Esophagus (tissue), 2 donors: ENCODE data around the gene SF3B3. TPM values are rescaled to one million over a fixed set of nuclear protein-coding genes. Genes with fewer than 3 reads are reported as not detected.
"Not testable (repeated sequence)": the region's sequence is repeated elsewhere in the genome, so short reads cannot be mapped to it uniquely, and the experiment has no call there.

ENCODE experiments used
- H3K27ac ChIP-seq, 2 donors: one replicate each; pipeline ENCODE4 v1.5.1; 2013; ENCODE audit warnings: low read depth in 2 of 2, mild to moderate bottlenecking in 2 of 2, inconsistent platforms in 1 of 2, low read length in 1 of 2, moderate library complexity in 1 of 2
- H3K27me3 ChIP-seq, 2 donors: one replicate each; pipeline ENCODE4 v1.6.1; 2013; ENCODE audit warnings: low read length in 2 of 2, control low read depth in 1 of 2, mild to moderate bottlenecking in 1 of 2; ENCODE audit not compliant: insufficient read depth in 2 of 2, control insufficient read depth in 1 of 2
- H3K36me3 ChIP-seq, 2 donors: one replicate each; pipeline ENCODE4 v1.6.1; 2013; ENCODE audit warnings: low read length in 1 of 2; ENCODE audit not compliant: control insufficient read depth in 2 of 2, insufficient read depth in 2 of 2
- H3K4me1 ChIP-seq, 2 donors: one replicate each; pipeline ENCODE4 v1.6.1; 2013; ENCODE audit warnings: low read length in 1 of 2; ENCODE audit not compliant: control insufficient read depth in 2 of 2, insufficient read depth in 2 of 2
- H3K4me3 ChIP-seq, 2 donors: one replicate each; pipeline ENCODE4 v1.5.1; 2013; ENCODE audit warnings: low read length in 2 of 2, mild to moderate bottlenecking in 2 of 2, low read depth in 1 of 2, moderate library complexity in 1 of 2
- H3K9me3 ChIP-seq, 2 donors: one replicate each; pipeline ENCODE4 v1.6.1; 2013; ENCODE audit warnings: mild to moderate bottlenecking in 2 of 2, low read depth in 1 of 2, low read length in 1 of 2, moderate library complexity in 1 of 2; ENCODE audit not compliant: control insufficient read depth in 2 of 2, insufficient read depth in 1 of 2
- WGBS, 2 donors: extraction: QIAGEN DNeasy Blood & Tissue Kit; methylation state at CpG; one replicate each; pipeline ENCODE4 v1.1.7; 2013; 5-methylcytosine and 5-hydroxymethylcytosine counted together
- polyA plus RNA-seq, 2 donors: library from polyadenylated mRNA; stranded (reverse); fragments of 200-250 nt; gene quantifications; one replicate each; pipeline ENCODE4 v1.2.3, GENCODE V29; 2013
- donor health status: healthy with polysubstance abuse.
- donor health status: Bipolar disorder and iron deficiency.

The SF3B3 gene
- polyA plus RNA-seq, 2 donors: 114 to 129 TPM

DNA sequence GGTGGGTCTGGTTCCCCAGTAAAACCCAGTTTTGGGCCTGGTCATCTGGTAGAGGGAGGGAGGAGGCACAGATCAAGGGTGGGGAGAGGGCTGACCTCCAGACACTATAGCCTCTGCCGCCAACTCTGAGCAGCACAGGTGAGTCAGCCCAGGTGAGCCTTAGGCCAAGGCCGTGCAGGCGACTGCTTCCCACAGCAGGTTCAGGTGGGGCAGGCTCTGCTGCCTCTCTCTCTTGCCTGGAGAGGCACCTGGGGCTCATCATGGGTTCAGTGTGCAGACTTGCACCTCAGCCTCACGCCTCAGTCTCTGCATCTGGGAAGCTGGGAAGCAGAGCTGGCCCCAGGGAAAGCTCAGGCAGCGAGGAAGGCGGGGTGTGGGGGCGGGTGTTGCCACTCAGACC lies 84.9 kb downstream of the SF3B3 start:
- H3K36me3 ChIP-seq: peaks cover 0 to 2% of the 10 kb centered on the region in 2 donors
- WGBS, 2 donors: 58 to 59% methylated on average over 7 of the region's 7 CpGs
- H3K9me3 ChIP-seq: no peaks in the 10 kb centered on the region
- H3K27me3 ChIP-seq: no peaks in the 10 kb centered on the region
- peaks cover 0 to 12% of the 10 kb centered on the region in 2 donors for H3K4me1 ChIP-seq
- H3K27ac ChIP-seq: peak overlapping the region; percentile 22 to 81
- no peak overlapping the region for H3K4me3 ChIP-seq

DNA sequence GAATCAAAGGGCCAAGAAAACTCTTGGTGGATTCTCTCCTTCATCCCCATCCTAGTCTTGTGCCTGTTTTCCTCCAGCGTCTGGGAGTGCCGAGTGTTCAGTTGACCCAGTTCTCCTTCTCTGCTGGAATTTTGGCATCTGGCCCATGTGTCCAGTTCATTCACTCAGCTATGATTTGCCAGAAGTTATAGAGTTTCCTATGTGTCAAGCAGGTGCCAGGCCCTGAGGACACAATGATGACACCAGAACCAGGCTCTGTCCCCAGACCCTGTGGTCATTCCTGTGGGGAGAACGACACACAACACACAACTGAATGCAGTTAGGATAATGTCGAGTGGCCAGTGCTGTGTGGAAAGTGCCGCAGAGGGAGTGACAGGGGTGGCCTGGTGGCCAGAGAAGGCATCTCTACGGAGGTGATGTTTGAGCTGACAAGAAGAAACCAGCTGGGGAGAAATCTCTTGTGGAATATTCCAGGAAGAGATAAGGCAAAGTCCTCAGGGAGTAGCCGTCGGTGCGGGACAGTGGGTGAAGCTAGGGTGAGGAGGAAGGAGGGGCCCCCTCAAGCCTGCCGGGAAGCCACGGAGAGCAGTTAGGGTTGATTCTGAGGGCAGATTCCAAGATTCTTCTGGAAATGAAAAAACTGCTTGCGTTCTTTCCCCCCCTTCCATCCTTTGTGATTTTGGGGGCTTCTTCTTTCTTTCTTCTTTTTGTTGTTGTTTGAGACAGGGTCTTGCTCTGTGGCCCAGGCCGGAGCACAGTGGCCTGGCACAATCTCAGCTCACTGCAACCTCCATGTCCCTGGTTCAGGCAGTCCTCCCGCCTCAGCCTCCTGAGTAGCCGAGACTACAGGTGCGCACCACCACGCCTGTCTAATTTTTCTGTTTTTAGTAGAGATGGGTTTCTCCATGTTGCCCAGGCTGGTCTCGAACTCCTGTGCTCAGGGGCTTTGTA lies 86.9 kb downstream of the SF3B3 start:
- Histone ChIP-seq H3K9me3 (no peaks in the 10 kb centered on the region), H3K4me1 (peaks cover 0 to 12% of the 10 kb centered on the region in 2 donors), H3K27me3 (no peaks in the 10 kb centered on the region), H3K27ac (no peak overlapping the region), H3K36me3 (peaks cover 0 to 2% of the 10 kb centered on the region in 2 donors), H3K4me3 (no peak overlapping the region)
- WGBS, 2 donors: 73 to 82% methylated on average over 18 of the region's 18 CpGs

DNA sequence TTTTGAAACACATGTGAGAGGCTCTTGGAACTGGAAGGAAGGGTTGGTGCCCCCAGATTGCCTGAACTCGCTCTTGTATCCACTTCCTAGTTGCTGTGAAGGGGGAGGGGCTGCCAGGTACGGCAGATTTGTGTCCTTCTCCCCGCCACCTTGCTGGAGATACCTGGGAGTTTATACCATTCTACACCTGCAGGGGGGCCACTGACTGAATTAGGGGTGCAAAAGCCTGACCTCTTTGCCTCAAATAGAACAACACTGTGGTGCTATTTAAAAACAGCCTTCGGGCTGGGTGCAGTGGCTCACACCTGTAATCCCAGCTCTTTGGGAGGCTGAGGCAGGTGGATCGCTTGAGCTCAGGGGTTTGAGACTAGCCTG lies 87.6 kb downstream of the SF3B3 start:
- no peaks in the 10 kb centered on the region for H3K9me3 ChIP-seq
- 89 to 91% methylated on average over 5 of the region's 5 CpGs for WGBS, 2 donors
- H3K27me3 ChIP-seq: no peaks in the 10 kb centered on the region
- H3K4me3 ChIP-seq: no peak overlapping the region
- peaks cover 0 to 12% of the 10 kb centered on the region in 2 donors for H3K4me1 ChIP-seq
- H3K36me3 ChIP-seq: peaks cover 0 to 2% of the 10 kb centered on the region in 2 donors
- no peak overlapping the region for H3K27ac ChIP-seq

DNA sequence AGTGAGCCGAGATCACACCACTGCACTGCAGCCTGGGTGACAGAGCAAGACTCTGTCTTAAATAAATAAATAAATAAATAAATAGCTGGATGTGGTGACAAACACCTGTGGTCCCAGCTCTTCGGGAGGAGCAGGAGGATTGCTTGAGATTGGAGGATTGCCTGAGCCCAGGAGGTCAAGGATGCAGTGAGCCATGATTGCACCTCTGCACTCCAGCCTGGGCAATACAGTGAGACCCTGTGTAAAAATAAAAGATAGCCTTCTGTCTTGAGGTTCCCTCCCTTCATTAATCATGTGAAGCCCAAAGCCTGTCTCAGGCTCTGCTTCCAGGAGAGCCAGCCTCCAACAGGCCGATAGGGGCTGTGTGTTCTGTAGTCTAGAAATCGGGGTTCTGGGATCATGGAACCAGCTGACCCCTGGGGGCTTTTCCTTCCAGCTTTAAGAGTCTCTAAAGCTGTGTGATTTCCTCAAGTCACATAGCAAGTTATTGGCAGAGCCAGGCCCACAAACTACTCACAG lies 88.2 kb downstream of the SF3B3 start:
- no peak overlapping the region for H3K4me3 ChIP-seq
- no peaks in the 10 kb centered on the region for H3K9me3 ChIP-seq
- H3K4me1 ChIP-seq: peaks cover 0 to 12% of the 10 kb centered on the region in 2 donors
- H3K27ac ChIP-seq: no peak overlapping the region
- H3K27me3 ChIP-seq: no peaks in the 10 kb centered on the region
- 92 to 97% methylated on average over 4 of the region's 4 CpGs for WGBS, 2 donors
- H3K36me3 ChIP-seq: peaks cover 0 to 2% of the 10 kb centered on the region in 2 donors

GRCh38 chr16:70612931-70613330 lies 89.3 kb downstream of the SF3B3 start:
- no peaks in the 10 kb centered on the region for H3K27me3 ChIP-seq
- H3K36me3 ChIP-seq: peaks cover 0 to 2% of the 10 kb centered on the region in 2 donors
- H3K4me1 ChIP-seq: peaks cover 0 to 12% of the 10 kb centered on the region in 2 donors
- no peak overlapping the region for H3K4me3 ChIP-seq
- H3K9me3 ChIP-seq: no peaks in the 10 kb centered on the region
- whole genome bisulfite sequencing, 2 donors: 92 to 93% methylated on average over 8 of the region's 8 CpGs
- no peak overlapping the region for H3K27ac ChIP-seq

- peaks cover 0 to under 1% of the 10 kb centered on the region in 2 donors for H3K36me3 ChIP-seq
- WGBS, 2 donors: 62 to 74% methylated on average over 5 of the region's 5 CpGs
- H3K27ac ChIP-seq: no peak overlapping the region
- peaks cover 0 to 3% of the 10 kb centered on the region in 2 donors for H3K4me1 ChIP-seq
- no peaks in the 10 kb centered on the region for H3K9me3 ChIP-seq
- H3K4me3 ChIP-seq: no peak overlapping the region
- no peaks in the 10 kb centered on the region for H3K27me3 ChIP-seq
Measured at GRCh38 chr16:70614208-70614951, 90.8 kb downstream of the SF3B3 start.

GRCh38 chr16:70615945-70616344 lies 92.3 kb downstream of the SF3B3 start:
- Histone ChIP-seq H3K27me3 (no peaks in the 10 kb centered on the region), H3K27ac (no peak overlapping the region), H3K36me3 (no peaks in the 10 kb centered on the region), H3K4me1 (no peaks in the 10 kb centered on the region), H3K9me3 (no peaks in the 10 kb centered on the region), H3K4me3 (no peak overlapping the region)
- 90 to 91% methylated on average over 5 of the region's 5 CpGs for WGBS, 2 donors

GRCh38 chr16:70621864-70622263 lies 98.2 kb downstream of the SF3B3 start:
- H3K9me3 ChIP-seq, H3K27ac ChIP-seq, H3K4me1 ChIP-seq, H3K27me3 ChIP-seq, H3K4me3 ChIP-seq, H3K36me3 ChIP-seq: not testable (repeated sequence)
- 75 to 79% methylated on average over 3 of the region's 3 CpGs for WGBS, 2 donors
